Measurements from ENCODE around the gene PHYKPL. TPM values are rescaled to one million over a fixed set of nuclear protein-coding genes. Genes with fewer than 3 reads are reported as not detected.
"Not testable (repeated sequence)": the region's sequence is repeated elsewhere in the genome, so short reads cannot be mapped to it uniquely, and the experiment has no call there.

PHYKPL gene
- total RNA-seq, 2 experiments from 2014 or later = 65.5 to 68.2 TPM

DNA sequence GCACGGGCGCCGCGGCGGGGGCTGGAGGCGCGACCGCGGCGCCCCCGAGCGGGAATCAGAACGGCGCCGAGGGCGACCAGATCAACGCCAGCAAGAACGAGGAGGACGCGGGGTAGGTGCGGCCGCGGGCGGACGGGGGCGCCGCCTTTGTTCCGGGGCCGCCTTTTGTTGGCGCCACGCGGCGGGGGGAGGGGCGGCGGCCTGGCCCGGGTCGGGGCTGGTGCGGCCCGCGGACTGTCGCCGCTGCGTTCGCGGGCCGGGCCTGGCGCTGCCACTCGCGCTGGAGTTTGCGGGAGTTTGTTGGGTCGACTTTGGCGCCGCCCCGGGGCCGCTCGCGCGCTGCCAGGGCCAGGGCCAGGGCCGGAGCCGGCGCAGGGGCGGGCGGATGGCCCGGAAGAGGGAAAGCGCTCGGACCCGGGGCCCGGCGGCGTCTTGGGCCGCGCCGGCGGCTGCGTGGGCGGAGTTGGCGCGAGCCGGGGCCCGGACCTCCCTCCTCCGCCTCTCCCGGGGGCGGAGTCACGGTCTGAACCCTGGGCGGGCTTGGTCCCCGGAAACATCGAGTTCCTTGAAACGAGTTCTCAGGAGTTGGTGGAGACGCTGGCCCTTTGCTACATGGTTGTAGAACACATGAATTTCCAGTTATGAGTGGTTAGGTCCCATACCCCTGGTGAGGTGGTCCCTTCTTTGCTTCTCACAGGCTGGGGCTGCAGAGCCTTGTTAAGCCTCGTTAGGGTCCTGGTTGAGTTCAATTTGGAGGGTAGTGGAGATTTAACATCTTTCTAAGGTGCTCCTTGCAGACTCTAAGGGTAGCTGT is 27.5 kb downstream of the PHYKPL start:
- POLR2A ChIA-PET = interaction anchor here (0.5 to 2.7 kb wide), 14 partner anchors 8 to 1415 kb away, joined by 3 to 13 read pairs (median 4); partner anchors contain the start of genes NHP2, PHYKPL and RMND5B
- CTCF ChIA-PET = interaction anchor here (0.8 to 1.5 kb wide), 4 partner anchors 8 to 49 kb away, joined by 3 to 4 read pairs (median 3); no protein-coding TSS in a partner anchor

DNA sequence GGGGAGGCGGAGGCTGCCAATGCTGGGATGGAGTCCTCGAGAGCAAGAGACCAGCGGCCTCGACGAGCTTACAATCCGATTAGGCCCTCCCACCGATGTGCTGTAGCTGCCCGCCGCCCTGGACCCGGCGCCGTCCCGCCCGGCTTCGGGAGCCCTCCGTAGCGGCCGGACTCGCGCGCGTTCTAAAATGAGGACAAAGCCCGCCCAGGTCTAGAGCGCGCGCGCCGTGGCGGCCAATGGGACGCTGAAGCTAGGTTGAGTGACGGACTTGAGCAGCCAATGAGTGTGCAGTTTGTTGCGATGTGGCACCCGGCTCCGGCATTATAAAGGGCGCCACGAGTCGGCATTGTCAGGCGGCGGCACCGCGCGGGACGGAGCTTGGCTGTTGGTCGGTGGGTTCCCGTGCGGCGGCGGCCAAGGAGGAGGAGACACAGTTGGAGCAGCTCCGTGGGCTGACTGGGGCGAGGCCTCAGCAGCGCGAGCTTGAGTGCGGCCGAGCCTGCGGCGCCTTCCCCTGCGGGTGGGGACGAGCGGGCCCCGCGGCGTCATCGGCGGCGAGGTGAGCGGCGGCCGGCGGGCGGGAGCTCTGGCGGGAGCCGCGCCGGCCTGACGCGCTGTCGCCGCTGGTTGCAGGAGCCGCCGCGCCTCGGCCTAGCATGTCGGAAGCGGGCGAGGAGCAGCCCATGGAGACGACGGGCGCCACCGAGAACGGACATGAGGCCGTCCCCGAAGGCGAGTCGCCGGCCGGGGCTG is 28.2 kb downstream of the PHYKPL start, which contains the start of gene HNRNPAB:
Gene HNRNPAB (plus strand): TSS at position 352 of the 753 bp plus-strand sequence. CDS start 305 bp downstream, at position 657.
- ChIA-PET CTCF (interaction anchor here (0.8 to 1.5 kb wide), 4 partner anchors 9 to 129 kb away, joined by 3 to 5 read pairs (median 4); no protein-coding TSS in a partner anchor), POLR2A (interaction anchor here (0.5 to 1.6 kb wide), 14 partner anchors 9 to 422 kb away, joined by 3 to 11 read pairs (median 4); partner anchors contain the start of genes NHP2, PHYKPL and RMND5B)

DNA sequence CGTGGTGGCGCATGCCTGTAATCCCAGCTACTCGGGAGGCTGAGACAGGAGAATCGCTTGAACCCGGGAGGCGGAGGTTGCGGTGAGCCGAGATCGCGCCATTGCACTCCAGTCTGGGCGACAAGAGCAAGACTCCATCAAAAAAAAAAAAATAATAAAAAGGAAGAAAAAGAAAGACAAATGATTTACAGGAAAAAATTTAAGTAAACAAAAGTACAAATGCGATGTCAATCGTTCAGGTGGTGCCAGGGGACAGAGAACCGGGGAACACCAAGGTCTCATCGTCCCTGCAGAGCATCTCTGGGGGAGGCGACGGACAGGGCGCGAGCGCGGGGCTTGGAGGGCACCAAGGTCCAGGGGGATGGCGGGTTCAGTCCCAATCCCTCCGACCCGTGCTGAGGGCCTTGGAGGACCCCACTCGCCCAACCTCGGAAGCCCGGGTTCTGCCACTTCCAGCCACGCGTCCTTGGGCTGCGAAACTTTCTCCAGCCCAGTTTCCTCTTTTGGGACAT is 28.9 kb downstream of the PHYKPL start:
- ChIA-PET POLR2A (interaction anchor here (0.6 to 1.6 kb wide), 11 partner anchors 9 to 423 kb away, joined by 3 to 11 read pairs (median 5); partner anchors contain the start of genes NHP2, PHYKPL and RMND5B), CTCF (interaction anchor here (1.0 to 1.5 kb wide), 3 partner anchors 10 to 128 kb away, joined by 3 to 5 read pairs (median 4); no protein-coding TSS in a partner anchor)

DNA sequence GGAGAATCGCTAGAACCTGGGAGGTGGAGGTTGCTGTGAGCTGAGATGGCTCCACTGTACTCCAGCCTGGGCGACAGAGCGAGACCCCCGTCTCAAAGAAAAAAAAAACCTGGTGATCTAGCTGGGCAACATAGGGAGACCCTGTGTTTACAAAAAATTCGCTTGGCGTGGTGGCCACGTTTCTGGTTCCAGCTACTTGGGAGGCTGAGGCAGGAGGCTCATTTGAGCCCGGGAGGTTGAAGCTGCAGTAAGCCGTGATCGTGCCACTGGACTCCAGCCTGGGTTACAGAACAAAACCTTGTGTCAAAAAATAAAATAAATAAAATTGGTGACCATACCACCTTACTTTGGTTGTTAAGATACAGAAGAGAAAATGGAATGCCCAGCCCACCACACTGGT is 30.1 kb downstream of the PHYKPL start:
- ChIA-PET CTCF (no interaction called here), POLR2A (no interaction called here)

DNA sequence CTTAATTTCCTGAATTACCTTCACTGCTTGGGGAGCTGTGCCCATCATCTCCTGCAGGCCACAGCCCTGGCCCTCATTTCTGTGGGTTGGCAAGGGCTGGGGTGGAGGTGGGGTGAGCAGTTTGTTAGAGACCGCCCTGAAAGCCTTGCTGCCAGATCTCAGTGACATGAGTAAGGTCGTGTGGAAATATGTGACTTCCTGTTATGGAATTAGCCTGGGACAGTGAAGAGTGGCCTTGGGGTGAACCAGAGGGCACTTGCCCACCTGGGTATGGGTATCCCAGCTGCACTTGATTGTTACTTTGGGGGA is 30.7 kb downstream of the PHYKPL start:
- CTCF ChIA-PET = no interaction called here
- POLR2A ChIA-PET = no interaction called here

DNA sequence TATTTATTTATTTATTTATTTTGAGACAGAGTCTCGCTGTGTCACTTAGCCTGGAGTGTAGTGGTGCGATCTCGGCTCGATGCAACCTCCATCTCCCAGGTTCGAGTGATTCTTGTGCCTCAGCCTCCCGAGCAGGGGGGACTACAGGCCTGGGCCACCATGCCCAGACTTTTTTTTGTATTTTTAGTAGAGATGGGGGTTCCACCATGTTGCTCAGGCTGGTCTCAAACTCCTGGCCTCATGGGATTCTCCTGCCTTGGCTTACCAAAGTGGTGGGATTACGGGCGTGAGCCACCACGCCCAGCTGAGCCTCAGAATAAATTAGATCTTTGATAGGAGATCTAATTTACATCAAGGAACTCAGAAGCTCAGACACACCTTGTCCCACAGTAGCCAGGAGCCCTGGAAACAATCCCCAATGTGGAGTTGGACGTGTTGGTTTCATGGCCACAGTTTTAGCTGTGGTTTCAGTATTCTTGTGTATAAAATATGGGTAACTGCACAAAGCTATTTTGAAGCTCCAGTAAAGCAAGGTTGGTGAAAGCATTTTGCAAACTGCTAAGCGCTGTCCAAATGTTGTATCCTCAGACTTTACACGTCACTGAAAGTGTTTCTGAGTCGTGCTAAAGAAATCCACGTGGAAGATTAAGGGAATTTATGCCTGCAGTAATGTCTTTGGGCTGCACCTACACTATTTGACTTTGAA is 31.2 kb downstream of the PHYKPL start:
- CTCF ChIA-PET = interaction anchor here (0.6 to 1.7 kb wide), 2 partner anchors 14 to 37 kb away, joined by 3 to 6 read pairs; no protein-coding TSS in a partner anchor

DNA sequence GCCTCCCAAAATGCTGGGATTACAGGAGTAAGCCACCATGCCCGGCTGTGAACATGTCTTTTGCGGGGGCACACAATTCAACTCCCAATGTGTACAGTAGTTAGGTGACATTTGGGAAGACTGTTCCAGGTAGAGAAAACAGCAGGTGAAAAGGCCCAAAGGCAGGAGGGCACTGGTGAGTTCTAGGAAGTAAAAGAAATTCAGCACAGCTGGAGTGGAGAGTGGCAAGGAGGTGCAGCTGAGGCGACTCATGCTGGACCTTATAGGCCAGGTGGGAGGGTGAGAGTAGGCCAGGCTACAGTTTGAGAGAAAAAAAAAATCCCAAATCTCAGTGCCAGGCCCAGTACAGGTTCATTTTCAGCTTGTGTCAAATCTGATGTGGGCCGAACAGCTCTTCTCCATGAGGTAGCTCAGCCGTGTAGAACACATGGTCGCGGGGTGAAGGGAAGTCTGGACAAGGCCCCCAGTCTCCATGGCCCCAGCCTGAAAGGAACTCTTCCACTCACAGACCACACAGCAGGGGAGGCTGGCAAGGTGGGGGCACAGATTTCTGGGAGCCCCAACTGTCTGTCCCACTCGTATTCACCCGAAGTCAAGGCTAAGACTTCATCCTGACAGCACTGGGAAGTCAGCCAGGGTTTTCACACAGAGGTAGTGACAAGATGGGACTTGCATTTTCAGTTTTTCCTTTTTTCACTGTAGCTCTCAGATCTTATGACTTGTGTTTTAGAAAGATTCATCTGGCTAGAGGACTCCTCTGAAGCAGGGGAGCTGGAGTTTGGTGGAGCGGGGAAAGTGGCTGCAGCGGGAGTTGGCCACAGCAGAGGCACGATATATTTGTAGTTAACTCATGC is 32.8 kb downstream of the PHYKPL start:
- POLR2A ChIA-PET = no interaction called here
- CTCF ChIA-PET = interaction anchor here (1.1 to 1.7 kb wide), 2 partner anchors 15 to 16 kb away, joined by 3 to 6 read pairs; no protein-coding TSS in a partner anchor

More for the DNA sequence above, 31.2 kb downstream of the PHYKPL start:
- POLR2A ChIA-PET = no interaction called here

DNA sequence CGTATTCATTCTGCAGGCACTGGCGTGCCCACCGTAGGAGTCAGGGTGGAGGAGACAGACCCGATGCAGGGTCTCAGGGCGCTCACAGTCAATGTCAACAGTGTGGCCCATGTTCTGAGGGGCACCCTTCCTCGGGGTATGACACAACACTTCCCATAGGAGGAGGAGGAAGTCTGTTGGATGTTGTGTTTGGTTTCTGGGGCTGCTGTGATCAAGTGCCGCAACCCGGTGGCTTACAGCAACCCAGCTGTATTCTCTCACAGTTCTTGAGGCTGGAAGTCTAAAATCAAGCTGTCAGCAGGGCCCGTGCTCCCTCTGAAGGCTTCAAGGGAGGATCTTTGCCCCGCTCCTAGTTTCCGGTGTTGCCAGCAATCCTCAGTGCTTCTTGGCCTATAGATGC is 33.9 kb downstream of the PHYKPL start:
- CTCF ChIA-PET = interaction anchor here (0.7 kb wide), 1 partner anchor 59 kb away, joined by 3 read pairs; no protein-coding TSS in a partner anchor
- POLR2A ChIA-PET = no interaction called here

DNA sequence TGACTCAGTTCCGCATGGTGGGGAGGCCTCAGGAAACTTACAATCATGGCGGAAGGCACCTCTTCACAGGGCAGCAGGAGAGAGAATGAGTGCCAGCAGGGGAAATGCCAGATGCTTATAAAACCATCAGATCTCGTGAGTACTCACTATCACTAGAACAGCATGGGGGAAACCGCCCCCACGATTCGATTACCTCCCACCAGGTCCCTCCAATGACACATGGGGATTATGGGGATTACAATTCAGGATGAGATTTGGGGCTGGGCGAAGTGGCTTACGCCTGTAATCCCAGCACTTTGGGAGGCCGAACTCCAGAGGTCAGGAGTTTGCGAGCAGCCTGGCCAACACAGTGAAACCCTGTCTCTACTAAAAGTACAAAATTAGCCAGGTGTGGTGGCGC is 34.5 kb downstream of the PHYKPL start:
- POLR2A ChIA-PET = not testable (repeated sequence)
- CTCF ChIA-PET = interaction anchor here (0.7 kb wide), 1 partner anchor 60 kb away, joined by 3 read pairs; no protein-coding TSS in a partner anchor

DNA sequence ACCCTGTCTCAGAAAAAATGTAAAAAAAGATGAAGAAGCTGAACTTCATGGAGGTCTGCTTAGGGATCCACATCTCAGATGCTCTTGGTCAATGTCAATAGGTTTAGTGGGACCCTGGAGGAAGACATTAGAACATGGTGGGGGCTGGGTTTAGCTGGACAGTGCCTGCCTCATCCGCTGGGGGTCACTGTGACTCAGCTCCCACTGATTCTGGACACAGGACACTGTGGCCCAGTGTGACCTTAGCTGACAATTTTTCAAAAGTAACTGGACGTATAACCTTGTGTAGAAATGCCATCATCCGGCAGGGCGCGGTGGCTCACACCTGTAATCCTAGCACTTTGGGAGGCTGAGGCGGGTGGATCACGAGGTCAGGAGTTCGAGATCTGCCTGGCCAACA is 35.6 kb downstream of the PHYKPL start:
- ChIA-PET POLR2A (no interaction called here), CTCF (no interaction called here)

DNA sequence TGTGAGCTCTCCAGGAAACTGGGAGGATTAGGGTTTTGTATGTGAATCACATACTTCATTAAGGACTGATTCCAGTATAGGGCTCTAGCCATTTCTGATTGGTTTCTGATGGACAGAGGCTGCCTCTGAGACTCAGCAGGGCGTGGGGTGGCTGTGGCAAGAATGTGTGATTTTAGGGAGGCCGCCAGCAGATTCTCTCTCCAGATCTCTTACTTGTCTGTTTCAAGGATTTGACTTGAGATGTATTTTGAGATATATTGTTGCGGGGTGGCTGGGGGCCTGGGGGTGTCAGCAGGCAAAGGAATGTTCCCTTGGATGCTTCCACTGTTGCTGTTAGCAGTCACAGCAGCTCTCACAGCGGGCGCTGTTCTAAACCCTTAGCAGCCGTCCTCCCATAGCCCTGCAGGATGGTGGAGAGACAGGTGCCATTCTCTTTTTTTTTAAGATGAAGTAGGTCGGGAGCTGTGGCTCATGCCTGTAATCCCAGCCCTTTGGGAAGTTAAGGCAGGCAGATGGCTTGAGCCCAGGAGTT is 36.3 kb downstream of the PHYKPL start:
- ChIA-PET CTCF (no interaction called here), POLR2A (no interaction called here)

DNA sequence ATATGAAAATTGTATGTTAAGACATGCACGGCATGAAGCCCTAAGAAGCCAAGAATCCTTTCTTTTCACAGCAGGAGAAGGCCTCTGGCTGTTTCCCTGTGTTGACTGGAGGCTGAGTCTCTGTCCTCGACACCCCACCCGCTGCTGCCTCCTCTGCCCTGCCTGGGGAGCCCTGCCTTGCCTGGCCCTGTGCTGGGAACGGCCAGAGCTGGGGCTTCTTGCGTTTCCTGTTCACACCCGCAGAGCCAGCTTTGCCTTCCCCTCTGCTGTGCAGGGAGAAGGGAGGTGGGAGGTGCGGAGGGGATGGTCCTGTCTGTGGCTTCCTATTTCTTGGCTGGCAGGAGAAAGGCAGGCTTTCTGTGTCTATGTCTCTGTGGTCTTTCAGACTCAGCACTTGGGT is 38.6 kb downstream of the PHYKPL start:
- ChIA-PET CTCF (no interaction called here), POLR2A (interaction anchor here (1.0 kb wide), 1 partner anchor 10 kb away, joined by 3 read pairs; the partner anchor contains the start of gene HNRNPAB)

DNA sequence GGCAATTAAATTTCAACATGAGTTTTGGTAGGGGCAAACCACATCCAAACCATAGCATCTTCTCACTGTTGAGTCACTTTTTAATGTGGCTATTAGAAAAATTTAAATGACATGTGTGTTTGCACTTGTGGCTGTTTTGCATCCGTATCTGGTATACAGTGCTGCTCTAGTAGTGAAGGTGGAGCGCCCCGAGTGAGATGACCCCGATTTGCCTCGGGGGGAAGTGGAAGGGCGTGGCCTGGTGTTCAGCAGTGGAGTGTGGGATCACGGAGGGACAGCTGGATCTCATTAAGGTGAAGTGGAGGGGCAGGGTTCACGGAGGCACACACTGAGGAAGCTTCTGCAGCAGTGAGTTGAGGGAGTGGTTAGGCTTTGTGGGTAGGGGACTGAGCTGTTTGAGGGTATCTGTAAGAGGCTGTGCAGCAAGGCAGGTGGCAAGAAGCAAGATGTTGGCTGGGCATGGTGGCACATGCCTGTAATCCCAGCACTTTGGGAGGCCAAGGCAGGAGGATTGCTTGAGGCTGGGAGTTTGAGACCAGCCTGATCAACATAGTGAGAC is 39.3 kb downstream of the PHYKPL start:
- POLR2A ChIA-PET = interaction anchor here (1.0 kb wide), 1 partner anchor 11 kb away, joined by 3 read pairs; the partner anchor contains the start of gene HNRNPAB
- CTCF ChIA-PET = interaction anchor here (0.7 kb wide), 1 partner anchor 689 kb away, joined by 3 read pairs; no protein-coding TSS in a partner anchor

DNA sequence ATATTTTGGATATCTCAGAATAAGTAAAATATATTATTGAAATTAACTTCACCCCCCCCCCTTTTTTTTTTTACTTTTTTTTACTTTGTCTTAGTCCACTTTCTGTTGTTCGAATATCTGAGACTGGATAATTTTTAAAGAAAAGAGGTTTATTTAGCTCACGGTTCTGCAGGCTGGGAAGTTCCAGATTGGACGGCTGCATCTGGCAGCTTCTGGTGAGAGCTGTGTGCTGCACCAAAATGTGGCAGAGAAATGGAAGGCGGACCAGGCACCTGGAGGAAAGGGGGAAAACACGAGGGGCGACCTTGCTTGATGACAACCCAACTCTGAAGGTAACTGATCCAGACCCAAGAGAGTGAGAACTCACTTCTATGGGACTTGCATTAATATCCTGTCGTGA is 39.8 kb downstream of the PHYKPL start:
- POLR2A ChIA-PET = interaction anchor here (1.0 kb wide), 1 partner anchor 12 kb away, joined by 3 read pairs; the partner anchor contains the start of gene HNRNPAB
- CTCF ChIA-PET = interaction anchor here (0.7 kb wide), 1 partner anchor 688 kb away, joined by 3 read pairs; no protein-coding TSS in a partner anchor

DNA sequence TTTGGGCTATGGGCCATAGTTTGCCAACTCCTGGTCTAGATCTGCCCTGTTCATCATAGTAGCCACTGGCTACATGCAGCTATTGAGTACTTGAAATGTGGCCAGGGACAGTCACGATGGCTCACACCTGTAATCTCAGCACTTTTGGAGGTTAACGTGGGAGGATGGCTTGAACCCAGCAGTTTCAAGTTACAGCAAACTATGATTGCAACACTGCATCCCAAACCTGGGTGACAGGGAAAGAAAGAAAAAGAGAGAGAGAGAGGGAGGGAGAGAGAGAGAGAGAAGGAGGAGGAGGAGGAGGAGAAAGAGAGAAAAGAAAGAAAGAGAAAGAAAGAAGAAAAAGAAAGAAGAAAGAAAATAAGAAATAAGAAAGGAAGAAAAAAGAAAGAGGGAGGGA is 40.4 kb downstream of the PHYKPL start:
- POLR2A ChIA-PET = no interaction called here

DNA sequence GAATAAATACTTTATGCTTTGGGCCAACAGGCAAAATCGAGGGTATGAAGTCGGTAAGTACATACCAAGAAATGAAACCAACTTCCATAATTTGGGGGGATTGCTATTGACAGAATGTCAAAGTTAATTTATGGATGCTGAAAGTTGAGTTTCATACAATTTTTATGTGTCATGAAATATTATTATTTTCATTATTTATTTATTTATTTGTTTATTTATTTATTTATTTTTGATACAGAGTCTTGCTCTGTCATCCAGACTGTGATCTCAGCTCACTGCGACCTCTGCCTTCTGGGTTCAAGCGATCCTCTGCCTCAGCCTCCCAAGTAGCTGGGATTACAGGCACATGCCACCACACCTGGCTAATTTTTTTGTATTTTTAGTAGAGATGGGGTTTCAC is 40.9 kb downstream of the PHYKPL start:
- CTCF ChIA-PET = interaction anchor here (0.6 kb wide), 1 partner anchor 114 kb away, joined by 3 read pairs; no protein-coding TSS in a partner anchor
- POLR2A ChIA-PET = no interaction called here

More for the DNA sequence above, 40.4 kb downstream of the PHYKPL start:
- CTCF ChIA-PET = no interaction called here

DNA sequence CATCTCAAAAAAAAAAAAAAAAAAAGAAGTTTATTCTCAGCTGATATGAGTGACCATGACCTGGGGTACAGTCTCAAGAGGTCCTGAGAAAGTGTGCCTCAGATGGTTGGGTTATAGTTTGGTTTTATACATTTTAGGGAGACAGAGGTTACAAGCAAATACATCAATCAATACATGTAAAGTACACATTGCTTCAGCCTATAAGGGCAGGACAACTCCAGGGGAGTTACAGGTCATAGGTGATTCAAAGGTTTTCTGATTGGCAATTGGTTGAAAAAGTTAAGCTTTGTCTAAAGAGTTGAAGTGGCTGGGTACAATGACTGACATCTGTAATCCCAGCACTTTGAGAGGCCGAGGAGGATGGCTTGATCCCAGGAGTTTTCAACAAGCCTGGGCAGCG is 43.2 kb downstream of the PHYKPL start:
- POLR2A ChIA-PET = no interaction called here

More for the DNA sequence above, 43.2 kb downstream of the PHYKPL start:
- CTCF ChIA-PET = interaction anchor here (1.1 kb wide), 1 partner anchor 114 kb away, joined by 5 read pairs; no protein-coding TSS in a partner anchor

Measured in activated CD8-positive, alpha-beta memory T cell treated with anti-CD3 and anti-CD28 coated beads for 36 hours (primary cell).